Left hindlimb (tissue), 1 donor: Measurements from ENCODE around the gene MGAT4A.

ENCODE experiments used
- DNase-seq: peaks from one replicate; pipeline ENCODE4 v3.0.0-alpha.2; 2018

The MGAT4A gene

DNA sequence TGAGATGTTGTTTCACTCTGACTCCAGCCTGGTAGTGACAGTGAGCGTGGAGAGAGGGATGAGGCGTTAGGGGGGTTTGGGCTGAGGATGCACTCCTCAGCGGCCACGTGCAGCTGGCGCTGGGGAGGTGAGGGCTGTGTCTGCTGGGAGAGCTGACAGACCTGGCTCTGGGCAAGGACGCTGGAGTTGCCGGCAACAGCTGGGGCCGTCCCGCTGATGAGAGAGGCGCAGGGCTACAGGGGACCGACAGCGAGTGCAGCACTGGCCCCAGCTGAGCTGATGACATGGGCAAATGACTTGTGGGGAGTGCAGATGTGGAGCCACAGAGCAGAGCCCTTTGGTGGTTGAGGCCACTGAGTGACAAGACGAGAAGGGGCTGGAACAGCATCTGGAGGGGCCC lies 161.0 kb downstream of the MGAT4A start:
- no peak for DNase-seq

DNA sequence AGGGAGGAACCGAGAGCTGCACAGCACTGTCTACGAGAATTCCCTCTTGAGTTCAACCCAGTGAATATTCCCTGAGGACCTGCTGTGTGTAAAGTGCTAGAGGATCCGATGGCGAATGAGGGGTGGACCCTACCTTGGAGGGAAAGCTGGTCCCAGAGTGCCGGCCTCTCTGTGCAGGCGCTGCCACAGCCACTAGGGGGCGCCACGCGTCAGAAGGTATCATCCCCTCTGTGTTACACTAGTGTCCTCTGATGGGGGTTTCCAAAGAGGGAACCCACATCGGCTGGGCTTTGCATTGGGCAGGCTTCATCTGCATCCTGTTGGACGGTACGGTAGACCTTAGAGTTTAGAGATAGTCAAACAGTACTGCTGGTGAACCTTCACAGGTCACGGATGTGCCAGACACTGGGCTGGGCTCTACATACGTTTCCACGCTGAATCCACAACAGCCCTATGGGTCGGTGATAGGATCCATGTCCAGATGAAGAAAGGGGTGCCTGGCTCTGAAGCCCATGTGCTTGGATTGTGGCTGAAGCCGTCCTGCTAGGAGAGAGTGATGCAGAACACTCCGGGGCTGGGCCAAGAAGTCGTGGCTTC lies 161.6 kb downstream of the MGAT4A start:
- DNase-seq, result no peak
